BLaER1 treated with 17β-estradiol and CSF1 and Interleukin-3, amounts not matched to agents 10 nM and 100 nM (cell line): ENCODE data around the gene GRWD1.
A peak's percentile ranks its signal among the peaks of the same experiment; 100 is the strongest.

Source experiments
- H3K27ac ChIP-seq, 11 experiments: shearing (Covaris generic); formaldehyde crosslinking; 2 replicates each; pipeline ENCODE4 v1.8.1; 2022
- H3K27me3 ChIP-seq, 11 experiments: shearing (Covaris generic); formaldehyde crosslinking; 2 replicates each; pipeline ENCODE4 v1.8.1; 2022
- H3K36me3 ChIP-seq, 11 experiments: shearing (Covaris generic); formaldehyde crosslinking; 2 replicates each; pipeline ENCODE4 v1.8.1; 2022
- H3K4me1 ChIP-seq, 10 experiments: shearing (Covaris generic); formaldehyde crosslinking; 2 replicates each; pipeline ENCODE4 v1.8.1; 2022
- H3K4me2 ChIP-seq, 11 experiments: shearing (Covaris generic); formaldehyde crosslinking; 2 replicates each; pipeline ENCODE4 v1.8.1; 2022
- H3K4me3 ChIP-seq, 10 experiments: shearing (Covaris generic); formaldehyde crosslinking; 2 replicates each; pipeline ENCODE4 v1.8.1; 2022
- H3K9ac ChIP-seq, 11 experiments: shearing (Covaris generic); formaldehyde crosslinking; 2 replicates each; pipeline ENCODE4 v1.8.1; 2022
- H3K9me3 ChIP-seq, 11 experiments: shearing (Covaris generic); formaldehyde crosslinking; replicated peaks in 1 of 11; 2 replicates each; pipeline ENCODE4 v1.8.1; 2022
- H4K20me1 ChIP-seq, 11 experiments: shearing (Covaris generic); formaldehyde crosslinking; 2 replicates each; pipeline ENCODE4 v1.8.1; 2022
- Cebpa-rat ChIP-seq, 11 experiments: shearing (Covaris generic); IDR thresholded peaks; 2 replicates each; pipeline ENCODE4 v1.8.1; 2022

The GRWD1 gene

DNA sequence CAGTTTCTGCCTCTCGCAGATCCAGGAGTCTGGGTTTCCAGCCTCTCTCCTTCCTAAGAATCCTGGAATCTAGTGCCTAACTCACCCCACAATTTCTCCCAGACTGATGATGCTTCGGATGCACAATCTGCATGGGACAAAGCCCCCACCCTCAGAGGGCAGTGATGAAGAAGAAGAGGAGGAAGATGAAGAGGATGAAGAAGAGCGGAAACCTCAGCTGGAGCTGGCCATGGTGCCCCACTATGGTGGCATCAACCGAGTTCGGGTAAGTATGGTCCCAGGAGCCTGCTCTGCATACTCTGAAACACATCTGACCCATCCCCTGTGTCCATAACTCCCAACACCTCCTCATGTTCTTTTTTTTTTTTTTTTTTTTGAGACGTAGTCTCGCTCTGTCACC, 796 bp downstream of the GRWD1 start:
- Histone ChIP-seq H3K4me3 (peak overlapping the region; percentile 82 to 98 (median 94)), H3K27ac (peak overlapping the region; percentile 81 to 97 (median 91)), H3K4me1 (peaks cover 32 to 45% (median 34%) of the 10 kb centered on the region in 10 experiments), H3K36me3 (peaks cover 45 to 53% (median 49%) of the 10 kb centered on the region in 11 experiments), H4K20me1 (peaks cover 0 to 53% (median 25%) of the 10 kb centered on the region in 11 experiments; a peak in 17 of 22 replicates), H3K9me3 (no peaks in the 10 kb centered on the region), H3K4me2 (peak overlapping the region; percentile 85 to 99 (median 96)), H3K27me3 (peaks cover 15 to 36% (median 34%) of the 10 kb centered on the region in 11 experiments), H3K9ac (peak overlapping the region; percentile 83 to 98 (median 91))
- no peak for TF ChIP-seq Cebpa-rat (IDR thresholded peaks at IDR 0.05)

DNA sequence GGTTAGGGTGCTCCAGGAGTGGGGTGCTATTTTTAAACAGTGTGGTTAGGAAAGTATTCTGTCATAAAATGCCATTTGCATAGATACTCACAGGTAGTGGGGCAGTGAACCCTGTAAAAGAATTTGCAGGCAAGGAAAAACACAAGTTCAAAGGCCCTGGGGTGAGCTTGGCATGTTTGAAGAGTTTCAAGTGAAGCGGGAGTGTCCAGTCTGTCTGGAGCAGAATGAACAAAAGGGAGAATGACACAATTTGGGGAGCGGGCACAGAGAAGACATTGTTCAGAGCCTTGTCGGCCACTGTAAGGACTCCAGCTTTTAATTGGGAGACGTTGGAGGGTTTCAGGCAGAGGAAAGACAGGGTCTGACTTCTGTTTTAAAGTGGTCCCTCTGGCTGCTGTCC, 2.8 kb downstream of the GRWD1 start:
- Histone ChIP-seq H3K27me3 (peaks cover 8 to 16% (median 14%) of the 10 kb centered on the region in 11 experiments), H3K36me3 (peaks cover 64 to 73% (median 69%) of the 10 kb centered on the region in 11 experiments), H4K20me1 (peaks cover 0 to 73% (median 45%) of the 10 kb centered on the region in 11 experiments; a peak in 17 of 22 replicates), H3K4me3 (no peak overlapping the region), H3K9ac (peak overlapping the region in 3 of 11 experiments; percentile 0 to 22 (median 10); a peak in 1 of 22 replicates), H3K4me2 (no peak overlapping the region), H3K27ac (no peak overlapping the region), H3K9me3 (no peaks in the 10 kb centered on the region), H3K4me1 (peaks cover 28 to 40% (median 31%) of the 10 kb centered on the region in 10 experiments)
- TF ChIP-seq Cebpa-rat (IDR thresholded peaks at IDR 0.05), result no peak

DNA sequence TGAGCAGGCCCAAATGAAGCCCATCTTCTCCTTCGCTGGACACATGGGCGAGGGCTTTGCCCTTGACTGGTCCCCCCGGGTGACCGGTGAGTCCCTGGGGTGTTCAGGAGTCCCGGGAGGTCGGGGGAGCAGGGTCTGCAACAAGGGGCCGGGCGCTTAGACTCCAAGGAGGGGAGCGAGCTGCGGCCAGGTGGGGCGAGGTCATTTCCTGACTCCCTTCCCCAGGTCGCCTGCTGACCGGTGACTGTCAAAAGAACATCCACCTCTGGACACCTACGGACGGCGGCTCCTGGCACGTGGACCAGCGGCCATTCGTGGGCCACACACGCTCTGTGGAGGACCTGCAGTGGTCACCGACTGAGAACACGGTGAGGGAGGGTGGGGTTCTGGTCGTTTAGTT, 4.7 kb downstream of the GRWD1 start:
- Histone ChIP-seq H3K9ac (peak overlapping the region in 1 of 11 experiments; percentile 19; a peak in 1 of 22 replicates), H3K4me3 (no peak overlapping the region), H3K27me3 (no peaks in the 10 kb centered on the region), H3K27ac (no peak overlapping the region), H3K4me2 (no peak overlapping the region), H3K36me3 (peaks cover 72 to 92% (median 88%) of the 10 kb centered on the region in 11 experiments), H4K20me1 (peaks cover 0 to 91% (median 62%) of the 10 kb centered on the region in 11 experiments; a peak in 18 of 22 replicates), H3K9me3 (no peaks in the 10 kb centered on the region), H3K4me1 (peaks cover 12 to 32% (median 16%) of the 10 kb centered on the region in 10 experiments; a peak in 19 of 20 replicates)
- no peak for TF ChIP-seq Cebpa-rat (IDR thresholded peaks at IDR 0.05)

DNA sequence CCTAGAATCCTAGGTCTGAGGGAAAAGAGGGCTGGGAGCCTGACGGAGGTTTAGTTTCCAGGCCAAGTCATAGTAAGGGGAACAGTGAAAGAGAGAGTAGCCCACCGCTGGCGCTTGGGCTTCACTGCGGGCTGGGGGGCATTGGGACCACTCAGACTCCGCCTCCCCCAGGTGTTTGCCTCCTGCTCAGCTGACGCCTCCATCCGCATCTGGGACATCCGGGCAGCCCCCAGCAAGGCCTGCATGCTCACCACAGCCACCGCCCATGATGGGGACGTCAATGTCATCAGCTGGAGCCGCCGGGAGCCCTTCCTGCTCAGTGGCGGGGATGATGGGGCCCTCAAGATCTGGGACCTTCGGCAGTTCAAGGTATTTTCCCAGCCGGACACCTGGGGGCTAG, 5.1 kb downstream of the GRWD1 start:
- peak overlapping the region in 1 of 11 experiments; percentile 19; a peak in 2 of 22 replicates for H3K9ac ChIP-seq
- no peak for TF ChIP-seq Cebpa-rat (IDR thresholded peaks at IDR 0.05)
- H3K27ac ChIP-seq, result no peak overlapping the region
- peaks cover 0 to 96% (median 66%) of the 10 kb centered on the region in 11 experiments; a peak in 19 of 22 replicates for H4K20me1 ChIP-seq
- no peak overlapping the region for H3K4me3 ChIP-seq
- peaks cover 12 to 32% (median 19%) of the 10 kb centered on the region in 10 experiments; a peak in 19 of 20 replicates for H3K4me1 ChIP-seq
- no peaks in the 10 kb centered on the region for H3K27me3 ChIP-seq
- no peak overlapping the region for H3K4me2 ChIP-seq
- no peaks in the 10 kb centered on the region for H3K9me3 ChIP-seq
- peaks cover 76 to 96% (median 92%) of the 10 kb centered on the region in 11 experiments for H3K36me3 ChIP-seq

DNA sequence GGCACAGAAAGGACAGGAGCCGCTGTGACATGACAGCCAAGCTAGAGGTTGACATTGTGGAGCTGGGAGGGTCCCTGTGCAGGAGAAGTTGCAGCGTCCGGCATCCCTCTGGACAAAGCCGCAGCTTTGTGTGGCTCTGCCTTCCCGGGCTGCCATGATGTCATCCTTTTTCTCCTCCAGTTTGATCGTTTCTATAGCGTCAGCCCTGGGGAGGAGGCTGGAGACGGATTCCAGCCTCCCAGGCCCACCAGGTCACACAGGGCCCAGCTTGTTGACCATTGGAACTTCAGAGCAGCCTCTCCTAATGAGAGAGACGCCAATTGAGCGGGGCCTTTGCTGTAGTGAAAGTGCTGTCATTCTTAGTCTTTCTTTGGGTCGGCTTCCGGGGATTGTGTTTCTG, 5.8 kb downstream of the GRWD1 start:
- Histone ChIP-seq H3K4me1 (peaks cover 8 to 28% (median 18%) of the 10 kb centered on the region in 10 experiments; a peak in 19 of 20 replicates), H3K27me3 (no peaks in the 10 kb centered on the region), H3K4me3 (no peak overlapping the region), H3K9me3 (no peaks in the 10 kb centered on the region), H3K27ac (no peak overlapping the region), H3K36me3 (peaks cover 83 to 100% (median 99%) of the 10 kb centered on the region in 11 experiments), H3K4me2 (no peak overlapping the region), H4K20me1 (peaks cover 0 to 99% (median 74%) of the 10 kb centered on the region in 11 experiments; a peak in 19 of 22 replicates), H3K9ac (0 out of 22 replicates have a peak overlapping the region, but pooled peaks of 2 of the 11 experiments have one; percentile 11 to 19)
- no peak for TF ChIP-seq Cebpa-rat (IDR thresholded peaks at IDR 0.05)

DNA sequence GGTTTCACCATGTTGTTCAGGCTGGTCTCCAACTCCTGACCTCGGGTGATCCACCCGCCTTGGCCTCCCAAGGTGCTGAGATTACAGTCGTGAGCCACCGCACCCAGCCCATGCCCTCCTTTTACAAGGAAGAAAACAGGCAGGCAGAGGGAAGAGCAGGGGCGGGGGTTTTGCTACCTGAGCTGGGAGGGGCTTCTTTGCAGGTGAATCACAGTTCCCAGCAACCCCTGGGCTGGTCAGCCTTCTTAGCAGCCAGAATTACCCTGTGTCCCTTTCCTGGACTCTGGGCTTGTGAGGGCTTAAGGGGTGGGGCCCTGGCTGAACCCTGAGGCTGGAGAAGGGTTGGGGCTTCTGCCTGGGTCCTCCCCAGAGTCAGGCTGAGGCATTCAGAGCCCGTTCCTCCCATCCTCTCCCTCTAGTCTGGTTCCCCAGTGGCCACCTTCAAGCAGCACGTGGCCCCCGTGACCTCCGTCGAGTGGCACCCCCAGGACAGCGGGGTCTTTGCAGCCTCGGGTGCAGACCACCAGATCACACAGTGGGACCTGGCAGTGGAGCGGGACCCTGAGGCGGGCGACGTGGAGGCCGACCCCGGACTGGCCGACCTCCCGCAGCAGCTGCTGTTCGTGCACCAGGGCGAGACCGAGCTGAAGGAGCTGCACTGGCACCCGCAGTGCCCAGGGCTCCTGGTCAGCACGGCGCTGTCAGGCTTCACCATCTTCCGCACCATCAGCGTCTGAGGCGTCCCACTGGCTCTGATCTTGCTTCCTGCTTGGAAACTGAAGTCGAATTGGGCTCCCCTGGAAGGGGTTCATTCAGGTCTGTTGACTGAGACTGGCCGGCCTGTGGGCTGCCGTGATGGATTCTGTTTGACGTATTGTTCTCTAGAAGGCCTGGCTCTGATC, 6.8 kb downstream of the GRWD1 start:
- Histone ChIP-seq H3K9ac (0 out of 22 replicates have a peak overlapping the region, but pooled peaks of 2 of the 11 experiments have one; percentile 9 to 17), H3K4me3 (no peak overlapping the region), H3K27ac (no peak overlapping the region), H3K9me3 (no peaks in the 10 kb centered on the region), H3K4me1 (peaks cover 0 to 22% (median 9%) of the 10 kb centered on the region in 10 experiments; a peak in 15 of 20 replicates), H3K27me3 (no peaks in the 10 kb centered on the region), H4K20me1 (peaks cover 0 to 100% (median 83%) of the 10 kb centered on the region in 11 experiments; a peak in 19 of 22 replicates), H3K4me2 (no peak overlapping the region), H3K36me3 (peaks cover 87 to 100% (median 100%) of the 10 kb centered on the region in 11 experiments)
- TF ChIP-seq Cebpa-rat (IDR thresholded peaks at IDR 0.05), result no peak

DNA sequence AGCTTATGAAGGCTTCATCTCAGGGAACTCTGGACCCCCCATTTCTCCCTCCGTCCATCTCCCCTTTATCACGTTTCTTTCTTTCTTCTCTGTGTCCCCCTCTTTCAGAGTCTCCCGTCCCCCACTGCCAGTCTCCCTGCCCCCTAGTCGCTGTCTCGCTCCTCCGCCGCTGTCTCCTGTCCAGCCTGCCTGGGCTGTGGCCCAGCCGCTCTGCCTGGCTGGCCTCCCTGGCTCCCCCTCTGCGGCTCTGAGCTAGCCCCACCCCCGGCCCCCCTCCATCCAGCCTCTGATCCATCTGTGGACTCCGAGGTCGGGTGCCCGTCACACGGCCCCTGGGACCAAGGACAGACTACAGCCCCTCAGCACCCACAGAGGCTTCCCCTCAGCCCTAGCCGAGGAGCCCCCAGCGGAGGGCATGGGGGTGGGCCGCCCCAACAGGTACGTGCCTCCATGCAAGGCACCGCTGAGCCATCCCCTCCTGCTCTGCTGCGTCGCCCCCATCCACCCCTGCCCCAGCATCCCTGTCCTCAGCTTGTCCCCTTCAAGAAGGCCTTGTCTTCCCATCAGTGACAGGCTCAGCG, 8.5 kb downstream of the GRWD1 start:
- peaks cover 0 to 26% (median 7%) of the 10 kb centered on the region in 10 experiments; a peak in 11 of 20 replicates for H3K4me1 ChIP-seq
- H3K9ac ChIP-seq, result peak overlapping the region in 1 of 11 experiments; percentile 13; a peak in 1 of 22 replicates
- H3K4me2 ChIP-seq, result no peak overlapping the region
- no peaks in the 10 kb centered on the region for H3K27me3 ChIP-seq
- no peak for TF ChIP-seq Cebpa-rat (IDR thresholded peaks at IDR 0.05)
- H4K20me1 ChIP-seq, result peaks cover 0 to 100% (median 86%) of the 10 kb centered on the region in 11 experiments; a peak in 19 of 22 replicates
- H3K27ac ChIP-seq, result no peak overlapping the region
- H3K36me3 ChIP-seq, result peaks cover 72 to 100% (median 96%) of the 10 kb centered on the region in 11 experiments
- no peak overlapping the region for H3K4me3 ChIP-seq
- H3K9me3 ChIP-seq, result no peaks in the 10 kb centered on the region

DNA sequence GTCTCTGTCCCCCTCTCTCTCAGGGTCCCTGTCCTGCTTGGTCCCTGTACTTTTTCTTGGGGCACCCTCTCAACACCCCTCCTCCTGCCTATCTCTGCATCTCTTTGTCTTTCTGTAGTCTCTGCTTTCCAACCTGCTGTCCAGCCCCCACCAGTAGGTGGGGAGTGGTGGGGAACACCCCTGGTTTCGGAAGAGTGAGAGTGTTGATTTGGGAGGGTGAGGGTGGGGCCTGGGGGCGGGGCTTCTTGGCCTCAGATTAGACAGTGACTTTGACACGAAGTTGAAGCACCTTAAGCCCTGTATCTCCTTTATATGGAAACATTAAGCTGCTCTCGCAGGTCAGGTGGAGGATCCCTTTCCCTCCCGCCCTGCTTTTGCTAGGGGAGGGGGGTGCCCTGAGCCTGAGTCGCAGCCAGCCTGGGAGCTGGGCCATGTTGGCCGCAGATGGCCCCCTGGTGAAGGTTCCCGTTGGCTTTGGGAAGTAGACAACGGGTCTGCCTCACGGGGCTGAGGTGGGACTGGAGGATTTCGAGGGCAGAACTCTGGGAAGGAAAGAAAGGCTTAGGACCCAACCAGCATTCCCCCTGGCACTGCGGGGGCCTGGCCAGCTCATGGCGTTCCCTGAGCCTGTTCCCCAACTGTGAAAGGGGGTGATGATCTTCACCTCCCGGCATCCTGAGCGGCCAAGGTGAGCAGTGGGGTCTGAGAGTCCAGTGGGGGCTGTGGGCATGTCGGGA, 9.6 kb downstream of the GRWD1 start, which contains the start of gene KCNJ14:
TSS of gene KCNJ14 (plus strand) at position 404 of the 737 bp plus-strand sequence. CDS start 6,151 bp downstream, outside the sequence.
- H3K27me3 ChIP-seq, result no peaks in the 10 kb centered on the region
- peaks cover 63 to 100% (median 92%) of the 10 kb centered on the region in 11 experiments for H3K36me3 ChIP-seq
- peak within 1 kb of the TSS in 4 of 11 experiments; percentile 1 to 34 (median 20); a peak in 4 of 22 replicates for H3K4me2 ChIP-seq
- no peak within 1 kb of the TSS for H3K27ac ChIP-seq
- no peak within 1 kb of the TSS for H3K4me3 ChIP-seq
- TF ChIP-seq Cebpa-rat (IDR thresholded peaks at IDR 0.05), result no peak
- H4K20me1 ChIP-seq, result peaks cover 0 to 100% (median 82%) of the 10 kb centered on the region in 11 experiments; a peak in 19 of 22 replicates
- H3K9ac ChIP-seq, result peak within 1 kb of the TSS in 2 of 11 experiments; percentile 13 to 15; a peak in 2 of 22 replicates
- H3K9me3 ChIP-seq, result no peaks in the 10 kb centered on the region
- H3K4me1 ChIP-seq, result peaks cover 0 to 30% (median 7%) of the 10 kb centered on the region in 10 experiments; a peak in 11 of 20 replicates
